Measurements from ENCODE around the gene PGRMC2.

PGRMC2 gene, protein sequence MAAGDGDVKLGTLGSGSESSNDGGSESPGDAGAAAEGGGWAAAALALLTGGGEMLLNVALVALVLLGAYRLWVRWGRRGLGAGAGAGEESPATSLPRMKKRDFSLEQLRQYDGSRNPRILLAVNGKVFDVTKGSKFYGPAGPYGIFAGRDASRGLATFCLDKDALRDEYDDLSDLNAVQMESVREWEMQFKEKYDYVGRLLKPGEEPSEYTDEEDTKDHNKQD

DNA sequence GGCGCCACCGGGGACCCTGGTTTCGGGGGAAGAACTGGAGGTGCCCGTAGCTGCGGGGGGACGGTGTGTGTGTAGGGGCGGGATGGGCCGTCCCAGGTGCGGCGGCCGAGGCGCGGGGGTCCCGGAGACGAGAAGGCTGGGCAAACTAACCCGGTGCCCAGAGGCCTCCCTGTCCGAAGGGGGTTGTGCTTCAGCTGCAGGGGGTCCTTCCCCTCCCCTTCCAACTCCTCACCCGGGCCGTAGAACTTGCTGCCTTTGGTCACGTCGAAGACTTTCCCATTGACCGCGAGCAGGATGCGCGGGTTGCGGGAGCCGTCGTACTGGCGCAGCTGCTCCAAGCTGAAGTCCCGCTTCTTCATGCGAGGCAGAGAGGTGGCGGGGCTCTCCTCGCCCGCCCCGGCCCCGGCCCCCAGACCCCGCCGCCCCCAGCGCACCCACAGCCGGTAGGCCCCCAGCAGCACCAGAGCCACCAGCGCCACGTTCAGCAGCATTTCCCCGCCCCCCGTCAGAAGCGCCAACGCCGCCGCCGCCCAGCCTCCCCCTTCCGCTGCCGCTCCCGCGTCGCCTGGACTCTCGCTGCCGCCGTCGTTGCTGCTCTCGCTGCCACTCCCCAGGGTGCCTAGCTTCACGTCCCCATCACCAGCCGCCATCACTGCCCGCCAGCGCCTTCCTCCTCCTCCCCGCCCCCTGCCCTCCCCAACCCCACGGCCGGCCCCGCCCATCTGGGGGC is at the start of gene PGRMC2:
TSS of gene PGRMC2 (minus strand) at position 673 of the 730 bp plus-strand sequence. CDS start at position 650, 23 bp downstream.
- no peak for DNase-seq

DNA sequence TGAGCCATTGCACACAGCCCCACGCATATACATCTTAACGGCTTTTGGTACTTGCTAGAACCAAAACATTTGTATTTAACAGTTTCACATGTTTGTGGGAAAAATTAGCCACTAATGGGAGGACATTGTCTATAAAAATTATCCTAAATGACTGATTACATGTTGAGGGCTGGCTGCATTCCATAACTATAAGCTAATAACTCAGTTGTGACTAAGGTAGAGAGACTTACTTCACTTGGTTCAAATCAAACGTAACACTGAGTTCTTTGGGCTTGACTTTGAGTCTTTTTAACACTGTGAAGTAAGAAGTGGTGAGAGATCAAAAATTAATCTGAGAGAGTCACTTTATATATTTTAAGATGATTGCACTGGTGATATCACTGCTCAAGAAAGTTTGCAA is 47.9 kb upstream of the PGRMC2 start:
- DNase-seq, result no peak

DNA sequence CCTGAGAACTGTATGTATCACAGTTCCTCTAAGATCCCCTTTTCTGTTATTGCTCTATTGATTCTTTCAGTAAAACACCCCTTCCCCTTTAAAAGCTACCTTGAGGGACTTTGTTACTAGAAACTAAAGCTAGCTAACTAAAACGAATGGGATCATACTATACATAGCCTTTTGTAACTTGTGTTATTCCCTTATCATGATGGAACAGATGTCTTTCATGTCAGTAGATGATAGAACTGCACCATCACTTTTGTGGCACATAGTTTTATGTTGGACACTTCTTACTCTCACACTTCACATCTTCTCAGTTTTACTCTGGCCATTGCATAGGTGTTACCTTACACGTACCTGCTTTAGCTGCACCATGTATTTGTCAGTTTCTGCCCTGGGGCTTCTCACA is 46.6 kb upstream of the PGRMC2 start:
- no peak for DNase-seq

DNA sequence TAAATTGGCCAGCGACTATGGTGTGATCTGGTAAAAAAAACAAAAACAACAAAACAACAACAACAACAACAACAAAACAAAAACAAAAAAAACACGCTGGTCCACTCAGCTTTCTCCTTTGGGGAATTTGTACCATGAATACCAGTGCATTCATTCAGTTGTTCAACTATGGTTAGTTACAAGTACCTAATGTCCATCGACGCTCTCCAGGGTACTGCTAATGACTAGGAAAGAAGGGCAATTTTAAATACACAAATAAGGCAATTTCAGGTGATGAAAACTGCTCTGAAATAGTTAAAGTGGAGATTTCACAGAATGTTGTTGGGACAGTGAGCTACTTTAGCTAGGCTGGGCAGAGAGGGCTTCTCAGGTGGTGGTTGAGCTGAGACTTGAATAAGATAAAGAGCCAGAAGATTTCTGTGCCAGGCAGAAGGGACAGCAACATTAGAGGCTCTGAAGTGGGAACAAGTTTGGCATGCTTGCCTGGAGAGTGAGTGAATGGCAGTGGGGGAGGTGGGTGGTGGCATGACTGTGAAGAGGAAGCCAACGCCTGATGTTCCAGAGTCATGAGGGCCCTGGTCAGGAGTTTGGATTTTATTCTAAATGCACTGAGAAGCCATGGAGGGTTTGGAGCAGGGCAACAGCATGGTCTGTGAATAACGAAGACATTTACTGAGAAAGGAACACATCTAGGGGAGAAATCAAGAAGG is 45.9 kb upstream of the PGRMC2 start:
- DNase-seq, result no peak

DNA sequence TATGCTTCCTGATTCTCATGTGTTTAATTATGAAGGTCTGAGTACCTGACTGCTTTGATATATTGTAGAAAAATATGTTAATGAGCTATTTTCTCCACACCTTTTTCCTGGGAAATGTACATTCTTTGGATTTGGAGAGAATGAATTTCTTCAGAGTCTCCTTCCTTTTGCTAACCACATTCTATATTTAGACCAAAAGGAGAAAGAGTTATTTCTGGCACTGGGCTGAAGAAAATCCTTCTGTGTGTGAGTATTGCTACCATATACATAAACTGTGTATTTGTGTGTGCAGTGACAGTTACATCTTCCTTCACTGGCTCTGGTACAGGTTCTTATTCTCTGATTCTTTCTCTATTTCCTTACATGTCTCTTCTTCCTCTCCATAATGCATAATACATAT is 44.5 kb upstream of the PGRMC2 start:
- DNase-seq, result no peak

DNA sequence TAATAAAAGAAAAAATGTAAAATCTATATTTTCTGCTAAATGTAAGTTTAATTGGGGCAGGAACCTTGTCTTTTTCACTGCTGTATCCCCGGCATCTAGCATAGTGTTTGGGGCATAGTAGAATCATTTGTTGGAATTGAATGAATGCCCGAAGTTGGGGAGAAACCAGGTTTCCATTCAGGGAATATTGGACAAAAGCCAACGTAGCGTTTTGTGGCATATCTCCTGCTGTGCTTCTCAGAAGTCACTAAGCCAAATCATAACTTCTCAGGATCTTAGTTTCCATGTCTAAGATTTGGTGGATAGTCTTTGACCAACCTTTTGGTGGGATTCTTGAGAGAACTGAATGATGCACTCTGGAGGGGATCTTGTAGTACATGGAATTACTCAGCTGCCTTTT is 42.0 kb upstream of the PGRMC2 start:
- DNase-seq, result no peak

DNA sequence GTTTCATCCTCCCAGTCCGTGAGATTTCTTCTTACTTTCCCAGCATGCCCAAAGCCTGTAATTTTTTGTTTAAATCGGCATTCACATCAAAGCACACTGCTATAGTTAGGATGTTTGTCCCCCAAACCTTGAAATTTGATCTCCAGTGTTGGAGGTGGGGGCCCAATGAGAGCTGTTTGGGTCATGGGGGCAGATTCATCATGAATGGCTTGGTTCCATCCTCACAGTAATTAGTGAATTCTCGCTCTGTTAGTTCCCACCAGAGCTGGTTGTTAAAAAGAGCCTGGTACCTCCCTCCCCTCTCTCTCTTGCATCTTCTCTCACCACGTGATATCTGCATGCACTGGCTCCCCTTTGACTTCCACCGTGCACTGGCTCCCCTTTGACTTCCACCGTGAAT is 40.5 kb upstream of the PGRMC2 start:
- no peak for DNase-seq

DNA sequence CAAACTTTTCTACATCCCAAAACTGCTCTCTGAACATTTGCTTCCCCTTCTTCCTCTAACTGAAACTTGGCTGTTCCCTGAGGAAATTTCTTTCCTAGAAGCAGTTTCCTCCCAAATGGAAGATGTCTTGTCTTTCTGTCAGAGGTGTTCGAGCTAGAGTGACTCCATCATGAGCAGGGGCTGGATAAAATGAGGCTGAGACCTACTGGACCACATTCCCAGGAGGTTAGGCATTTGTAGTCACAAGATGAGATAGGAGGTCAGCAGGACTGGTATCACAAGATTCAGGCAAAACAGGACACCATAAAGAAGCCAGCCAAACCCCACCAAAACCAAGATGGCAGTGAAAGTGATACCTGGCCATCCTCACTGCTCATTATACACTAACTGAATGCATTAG is 35.8 kb upstream of the PGRMC2 start:
- no peak for DNase-seq

DNA sequence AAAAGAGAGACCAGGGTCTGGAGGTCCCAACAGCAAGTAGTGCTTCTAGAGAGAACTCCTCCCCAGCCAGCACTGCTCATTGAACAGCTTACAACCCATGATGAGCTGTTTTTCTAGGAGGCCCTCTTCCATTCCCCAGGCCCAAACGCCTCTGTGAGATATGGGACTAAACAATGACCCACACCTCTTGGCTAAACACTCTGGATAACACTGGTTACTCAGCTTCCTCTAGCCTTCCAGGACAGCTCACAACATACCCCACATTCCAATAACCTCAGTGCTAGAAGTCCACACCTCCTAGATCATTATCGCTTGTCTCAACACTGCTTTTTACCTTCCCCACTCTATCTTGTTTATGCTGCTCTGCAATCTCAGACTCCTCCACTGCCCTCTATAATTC is 35.4 kb upstream of the PGRMC2 start:
- no peak for DNase-seq

DNA sequence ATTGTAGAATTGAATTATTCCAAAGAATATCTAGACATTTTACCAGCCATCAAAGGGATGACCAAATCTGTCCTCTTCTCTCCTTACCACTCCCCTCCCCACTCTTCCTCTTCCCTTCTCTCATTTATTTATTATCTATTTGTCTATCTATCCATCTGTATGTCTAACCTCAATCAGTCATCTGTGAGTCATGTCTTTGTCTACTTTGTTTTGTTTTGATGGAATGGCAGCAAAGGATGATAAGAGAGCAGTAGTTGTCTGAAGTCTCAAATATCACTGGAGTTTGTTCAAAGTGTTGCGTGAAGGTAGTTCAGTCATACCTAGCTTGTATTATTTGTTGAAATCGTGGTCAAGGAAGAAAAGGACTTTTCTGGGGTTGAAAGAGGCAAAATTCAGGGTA is 34.7 kb upstream of the PGRMC2 start:
- no peak for DNase-seq

DNA sequence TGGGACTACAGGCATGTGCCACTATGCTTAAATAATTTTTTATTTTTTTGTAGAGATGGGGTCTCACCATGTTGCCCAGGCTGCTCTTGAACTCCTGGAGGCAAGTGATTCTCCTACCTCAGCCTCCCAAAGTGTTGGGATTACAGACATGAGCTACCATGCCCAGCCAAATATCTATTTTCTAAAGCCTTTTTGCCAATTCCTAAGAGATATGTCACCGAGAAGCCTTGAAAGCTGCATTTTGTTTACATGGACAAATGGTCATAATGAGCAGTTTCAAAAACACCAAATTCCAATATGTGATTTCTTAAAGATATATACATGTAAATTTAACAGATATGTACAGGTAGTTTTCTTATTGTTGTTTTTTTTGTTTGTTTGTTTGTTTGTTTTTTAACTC is 33.0 kb upstream of the PGRMC2 start:
- no peak for DNase-seq

DNA sequence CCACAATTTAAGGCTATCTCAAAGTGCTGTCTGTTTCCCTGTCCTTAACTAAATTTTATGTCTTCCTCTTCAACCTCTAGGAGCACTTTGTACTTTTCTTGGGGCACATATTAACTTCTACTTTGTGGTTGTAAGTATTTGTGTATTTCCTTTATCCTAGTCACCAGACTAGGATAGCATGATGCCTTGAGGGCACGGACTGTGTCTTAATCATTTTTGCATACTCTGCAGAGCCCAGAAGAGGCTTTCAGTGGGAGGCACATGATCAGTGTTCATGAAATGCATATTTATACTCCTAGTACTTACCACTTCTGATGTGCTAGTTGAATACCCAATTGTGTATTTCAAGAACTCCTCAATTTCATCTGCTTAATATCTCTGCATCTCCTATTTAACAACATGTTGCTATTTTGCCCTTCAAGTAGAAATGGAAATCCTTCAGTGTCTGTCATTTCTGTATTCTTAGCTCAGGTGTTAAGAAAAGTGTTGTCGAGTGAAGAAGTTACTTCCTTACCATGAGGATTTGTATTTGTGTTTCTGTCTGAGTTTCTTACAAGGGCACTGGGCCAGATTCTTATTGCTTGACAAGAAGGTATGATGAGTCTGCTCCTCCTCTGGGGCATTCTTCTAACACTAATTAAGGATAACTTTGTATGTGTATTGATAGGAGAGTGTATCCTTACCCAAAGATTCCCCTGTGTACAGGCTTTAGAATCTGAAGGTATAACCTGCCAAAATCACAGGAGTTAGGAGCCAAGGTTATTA is 28.3 kb upstream of the PGRMC2 start:
- DNase-seq, result no peak

DNA sequence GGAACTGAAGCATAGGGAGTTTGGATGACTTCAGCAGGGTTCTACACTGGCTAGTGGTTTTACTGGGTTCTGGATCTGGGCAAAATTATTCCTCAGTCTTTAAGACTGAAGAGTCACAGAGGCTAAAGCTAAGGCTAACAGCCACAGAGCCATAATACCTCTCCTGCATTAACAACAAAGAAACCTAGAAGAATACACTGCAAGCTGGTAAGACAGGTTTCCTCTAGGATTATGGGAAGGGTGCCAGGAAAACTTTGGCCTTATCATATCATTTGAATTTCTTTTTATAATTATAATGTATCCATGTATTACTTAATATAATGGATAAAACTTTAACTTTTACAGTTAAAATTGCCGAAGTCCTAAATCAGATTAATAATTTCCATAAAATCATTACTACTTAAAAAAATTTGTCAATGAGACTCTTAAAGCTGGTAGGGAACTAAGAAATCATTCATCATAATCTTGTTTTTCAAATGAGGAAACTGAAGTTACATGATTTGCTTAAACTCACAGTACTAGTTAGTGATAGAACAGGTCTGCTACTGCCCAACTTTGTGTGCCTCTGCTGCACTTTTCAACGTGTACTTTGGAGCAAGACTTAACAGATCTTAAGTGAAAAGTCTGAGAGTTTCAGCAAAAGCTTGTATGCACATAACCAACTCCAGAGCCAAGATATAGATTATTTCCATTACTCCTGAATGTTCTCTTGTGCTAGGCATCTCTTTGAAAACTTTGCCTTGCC is 24.2 kb upstream of the PGRMC2 start:
- no peak for DNase-seq

DNA sequence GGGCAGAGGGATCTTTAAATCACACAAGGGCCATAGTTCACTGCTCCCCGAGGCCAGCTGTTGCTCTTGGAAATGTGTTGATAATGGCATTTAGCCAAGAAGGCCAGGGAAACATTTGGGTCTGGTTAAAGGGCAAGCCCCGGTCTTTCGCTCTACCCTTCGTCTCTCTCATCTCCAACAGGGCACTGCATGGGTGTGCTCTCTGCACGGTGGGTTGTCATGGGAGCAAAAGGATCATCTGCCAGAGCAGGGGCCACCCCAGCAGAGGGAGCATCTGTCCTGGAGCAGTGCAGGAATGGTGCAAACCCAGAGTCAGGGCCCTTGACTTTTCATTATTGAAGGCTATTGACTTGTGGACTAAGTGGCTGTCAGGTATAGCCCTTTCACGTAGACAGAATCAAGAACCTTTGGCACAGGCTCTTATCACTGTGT is 22.7 kb upstream of the PGRMC2 start:
- peak; percentile 10 for DNase-seq

DNA sequence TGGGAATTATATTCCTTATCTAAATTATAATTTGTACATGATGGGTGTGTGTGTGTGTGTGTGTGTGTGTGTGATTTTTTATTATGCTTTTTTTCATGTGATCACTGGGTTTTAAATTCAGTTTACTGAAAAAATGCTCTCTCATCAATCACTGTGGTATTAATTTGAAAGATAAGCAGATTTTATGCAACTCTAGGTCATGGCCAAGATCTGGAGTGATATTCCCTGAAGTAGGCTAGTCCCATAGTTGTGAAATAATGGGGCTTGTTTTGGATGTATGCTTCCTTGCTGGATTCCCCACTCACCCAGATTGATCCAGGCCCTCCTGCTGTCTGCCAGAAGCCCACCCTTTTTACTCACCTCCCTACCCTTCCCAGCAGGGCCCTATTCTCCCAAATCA is 22.0 kb upstream of the PGRMC2 start:
- DNase-seq, result no peak

DNA sequence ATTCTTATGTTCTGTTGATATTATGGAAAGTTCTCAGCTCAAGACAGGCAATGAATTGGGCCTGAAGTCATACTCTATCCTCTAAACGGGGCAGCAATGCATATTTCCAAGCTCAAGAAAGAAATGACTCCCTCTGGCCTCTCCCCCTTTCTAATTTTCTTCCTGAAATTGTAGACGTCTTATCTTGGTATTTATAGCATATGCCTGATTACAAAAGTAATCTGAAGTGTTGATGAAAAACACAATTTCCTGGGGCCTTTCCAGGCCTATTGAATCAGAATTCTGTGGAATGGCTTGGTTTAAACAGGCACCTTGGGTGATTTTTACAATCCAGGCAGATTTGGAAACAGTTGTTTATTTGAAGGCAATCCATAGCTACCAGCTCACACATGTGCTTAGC is 21.4 kb upstream of the PGRMC2 start:
- no peak for DNase-seq

DNA sequence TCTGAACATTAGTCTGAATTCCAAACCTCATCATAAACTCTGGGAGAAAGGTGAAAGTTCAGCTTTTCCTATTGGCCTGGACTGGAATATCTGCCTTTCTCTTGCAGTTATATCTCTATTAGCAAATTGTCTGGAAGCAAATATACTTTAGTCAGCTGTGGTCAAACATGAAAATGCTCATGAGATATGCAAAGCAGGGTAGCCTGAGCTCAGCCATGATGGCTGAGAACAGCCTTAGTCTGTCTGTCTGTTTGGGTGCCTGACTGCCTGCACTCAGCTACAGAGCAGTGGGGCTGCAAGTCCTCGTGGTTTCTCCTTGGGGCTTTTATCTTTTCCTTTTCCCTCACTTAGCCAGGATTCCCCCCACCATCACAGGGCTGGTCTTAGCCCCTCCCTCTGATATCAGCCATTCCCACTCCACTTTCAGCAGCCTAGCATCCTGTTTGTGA is 19.5 kb upstream of the PGRMC2 start:
- no peak for DNase-seq

DNA sequence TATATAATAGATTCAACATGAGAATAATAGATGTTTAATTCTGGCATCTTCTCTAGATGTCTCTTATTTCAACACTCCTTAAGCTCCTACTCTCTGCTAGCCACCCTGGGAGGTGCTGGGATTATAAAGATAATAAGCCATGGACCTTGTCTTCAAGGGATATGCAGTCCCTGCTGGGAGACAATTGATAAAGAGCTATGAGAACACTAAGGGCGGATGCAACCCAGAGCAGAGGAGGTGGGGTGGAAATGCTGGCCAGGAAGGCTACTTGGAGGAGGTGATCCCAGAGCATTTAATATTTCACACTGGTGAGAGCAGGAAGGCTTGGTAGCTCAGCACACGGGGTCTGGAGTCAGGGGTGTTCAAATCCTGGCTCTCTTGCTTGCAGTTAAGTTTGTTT is 18.3 kb upstream of the PGRMC2 start:
- DNase-seq, result no peak

DNA sequence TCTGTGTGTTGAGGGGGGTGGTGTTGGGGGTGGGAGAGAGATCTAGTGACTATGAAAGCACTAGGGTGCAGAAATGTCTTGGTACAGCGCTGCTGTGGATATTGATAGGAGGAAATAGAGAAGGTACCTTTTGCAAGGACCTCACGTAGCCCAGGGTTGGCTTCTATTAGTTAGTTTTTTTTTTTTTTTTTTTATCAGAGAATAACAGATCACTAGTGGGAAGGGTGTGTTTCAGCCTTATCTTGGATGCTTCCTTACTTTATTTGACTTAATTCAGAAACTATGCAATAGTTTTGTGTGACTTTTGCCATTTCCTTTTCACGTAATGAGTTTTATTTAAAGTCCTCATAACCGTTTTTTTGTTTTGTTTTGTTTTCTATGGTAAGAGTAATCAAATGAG is 16.4 kb upstream of the PGRMC2 start:
- no peak for DNase-seq

DNA sequence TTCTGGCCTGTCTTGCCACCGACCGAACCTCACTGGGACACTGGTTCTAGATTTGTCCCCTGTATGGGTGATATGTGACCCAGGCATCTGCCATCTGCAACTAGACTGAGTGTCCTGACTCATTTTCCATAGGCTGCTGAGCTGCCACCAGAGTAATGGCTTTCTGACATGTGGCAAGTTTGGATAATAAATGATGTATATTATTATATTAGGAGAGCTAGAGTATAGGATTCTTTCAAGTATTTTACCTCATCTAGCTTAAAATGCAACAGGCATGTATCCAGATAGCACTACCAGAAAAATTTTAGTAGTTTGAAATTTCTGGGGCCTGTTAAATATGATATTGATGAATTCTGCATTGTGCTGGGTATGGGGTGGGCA is 15.8 kb upstream of the PGRMC2 start:
- no peak for DNase-seq

DNA sequence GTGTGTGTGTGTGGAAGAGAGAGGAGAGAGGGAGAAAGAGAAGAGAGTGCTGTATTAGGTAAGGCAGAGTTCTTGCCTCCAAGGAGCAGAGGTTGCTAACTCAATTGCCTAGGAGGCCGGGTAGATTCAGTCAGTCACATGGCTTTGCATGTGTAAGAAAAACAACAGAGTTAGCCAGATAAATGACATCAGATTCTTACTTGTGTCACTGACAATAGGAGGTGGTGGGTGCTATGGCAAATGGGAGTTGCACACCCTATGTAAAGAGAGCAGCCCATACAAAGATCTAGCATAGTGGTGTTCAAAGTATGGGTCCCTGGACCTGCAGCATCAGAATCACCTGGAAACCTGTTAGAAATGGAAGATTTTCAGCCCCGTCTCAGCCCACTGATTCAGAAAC is 14.4 kb upstream of the PGRMC2 start:
- no peak for DNase-seq

DNA sequence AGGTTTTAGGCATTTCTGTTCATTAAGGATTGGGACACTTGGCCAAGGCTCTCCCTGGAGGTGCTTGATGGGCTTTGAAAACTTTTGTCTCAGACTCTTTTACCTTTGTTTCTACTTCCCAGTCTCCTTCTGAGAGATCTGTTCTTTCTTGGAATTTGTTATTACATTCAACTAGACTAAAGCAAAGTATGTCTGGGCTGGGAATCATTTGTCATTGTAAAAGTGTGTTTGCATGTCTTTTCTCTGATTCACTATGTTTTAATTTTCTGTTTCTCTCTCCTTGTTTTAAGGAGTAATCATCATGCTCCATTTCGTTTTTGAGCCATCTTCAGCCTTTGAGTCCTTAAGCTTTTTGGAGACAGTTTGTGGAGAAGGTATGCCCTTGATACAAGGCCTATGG is 12.2 kb upstream of the PGRMC2 start:
- no peak for DNase-seq

DNA sequence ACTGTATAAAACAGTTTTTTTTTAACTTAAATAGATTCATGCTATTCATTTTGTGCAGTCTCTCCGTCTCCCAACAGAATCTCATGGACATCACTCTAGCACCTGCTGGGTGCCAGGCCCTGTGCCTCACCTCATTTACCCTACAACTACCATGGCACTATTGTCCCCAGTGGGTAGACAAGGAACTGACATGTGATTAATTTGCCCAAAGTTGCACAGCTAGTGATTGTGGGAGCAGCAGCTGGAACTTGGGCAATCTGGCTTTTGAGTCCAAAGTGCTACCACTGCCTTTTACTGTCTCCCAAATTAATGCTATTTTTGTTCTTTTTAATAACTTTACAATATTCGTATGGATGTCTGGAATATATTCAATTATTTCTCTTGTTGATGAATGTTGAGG is 11.2 kb upstream of the PGRMC2 start:
- no peak for DNase-seq

Data from SHP77 treated with DMSO at 0.1 percent for 48 hours (cell line).